Cardiac muscle cell (in vitro differentiated cells and primary cell): ENCODE measurements around the gene RPS6KA6. TPM values are rescaled to one million over a fixed set of nuclear protein-coding genes. Genes with fewer than 3 reads are reported as not detected.

Experiments used
- DNase-seq, 2 donors: peaks; one replicate each; pipeline versions ENCODE4 v3.0.0 to v3.0.0-alpha.2; 2010 to 2017; ENCODE audit warnings: low read depth in 1 of 2, low spot score in 1 of 2
- H3K27ac ChIP-seq: fragments of 200-600 bp; sonication (generic); 2 replicates; pipeline ENCODE4 v1.5.1; 2016
- H3K27me3 ChIP-seq: fragments of 200-600 bp; sonication (generic); 2 replicates; pipeline ENCODE4 v1.6.0; 2016; ENCODE audit warnings: control low read depth
- H3K36me3 ChIP-seq: fragments of 200-600 bp; sonication (generic); 2 replicates; pipeline ENCODE4 v1.5.1; 2016; ENCODE audit warnings: control low read depth
- H3K4me1 ChIP-seq: fragments of 200-600 bp; sonication (generic); 2 replicates; pipeline ENCODE4 v1.8.1; 2017; ENCODE audit warnings: low read depth, mild to moderate bottlenecking, mixed run types
- H3K4me3 ChIP-seq: fragments of 200-600 bp; sonication (generic); 2 replicates; pipeline ENCODE4 v1.5.1; 2016; ENCODE audit warnings: mild to moderate bottlenecking
- H3K9me3 ChIP-seq: fragments of 200-600 bp; sonication (generic); 2 replicates; pipeline ENCODE4 v1.5.1; 2017; ENCODE audit warnings: low read depth, mild to moderate bottlenecking, control low read depth
- CTCF ChIP-seq: IDR thresholded peaks from 2 replicates; pipeline ENCODE4 v1.5.1; 2012; ENCODE audit warnings: low read depth, mild to moderate bottlenecking, low read length
- polyA plus RNA-seq: library from polyadenylated mRNA; unstranded; fragments of >200 nt; fragmentation: Nextera tagmentation; extraction: Ambion mirVana; gene quantifications from 2 replicates; pipeline ENCODE4 v1.2.1, GENCODE V29; 2016
- total RNA-seq: library from RNA; depleted of rRNA; stranded (reverse); fragments of >200 nt; gene quantifications from 2 replicates; pipeline ENCODE4 v1.2.3, GENCODE V29; 2016

Gene RPS6KA6
- total RNA-seq (3.3 and 3.8 TPM in 2 replicates), polyA plus RNA-seq (1.4 and 4.0 TPM in 2 replicates)

- no peak within 1 kb of the TSS for H3K27ac ChIP-seq
- H3K36me3 ChIP-seq, result no peaks in the 10 kb centered on the region
- H3K27me3 ChIP-seq, result no peaks in the 10 kb centered on the region
- peaks cover under 1% of the 10 kb centered on the region for H3K4me1 ChIP-seq
- peak within 1 kb of the TSS; percentile 89 for H3K4me3 ChIP-seq
- TF ChIP-seq CTCF, result no peak
- DNase-seq, result peak in 1 of 2 donors; percentile 40
- no peaks in the 10 kb centered on the region for H3K9me3 ChIP-seq
These were observed at the start of gene RPS6KA6 for GRCh38 chrX:84187533-84188319. RPS6KA6 (minus strand) TSS chrX:84188199; CDS start chrX:84187899, 300 bp downstream.

DNA sequence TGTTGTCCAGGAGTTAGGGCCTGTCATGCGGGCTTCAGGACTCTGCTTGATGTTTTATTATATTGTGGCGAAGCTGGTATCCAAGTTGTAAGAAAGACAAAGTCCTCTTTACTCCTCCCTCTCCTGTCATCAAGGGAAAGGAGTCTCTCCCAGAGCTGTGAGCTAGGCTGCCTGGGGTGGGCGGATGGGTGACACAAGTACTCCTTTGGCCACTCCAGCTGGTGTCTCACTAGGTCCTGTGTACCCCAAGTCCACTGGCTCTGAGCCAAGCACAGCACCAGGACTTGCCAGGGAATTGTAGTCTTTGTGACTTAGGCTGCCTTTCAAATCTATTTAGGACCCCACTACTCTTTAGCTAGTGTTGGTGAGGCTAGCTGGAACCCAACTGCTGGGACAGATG, 36.7 kb upstream of the RPS6KA6 start:
- Histone ChIP-seq H3K9me3 (no peaks in the 10 kb centered on the region), H3K4me3 (no peak overlapping the region), H3K36me3 (no peaks in the 10 kb centered on the region), H3K27ac (no peak overlapping the region), H3K4me1 (no peaks in the 10 kb centered on the region), H3K27me3 (no peaks in the 10 kb centered on the region)
- DNase-seq, result no peak
- no peak for TF ChIP-seq CTCF

DNA sequence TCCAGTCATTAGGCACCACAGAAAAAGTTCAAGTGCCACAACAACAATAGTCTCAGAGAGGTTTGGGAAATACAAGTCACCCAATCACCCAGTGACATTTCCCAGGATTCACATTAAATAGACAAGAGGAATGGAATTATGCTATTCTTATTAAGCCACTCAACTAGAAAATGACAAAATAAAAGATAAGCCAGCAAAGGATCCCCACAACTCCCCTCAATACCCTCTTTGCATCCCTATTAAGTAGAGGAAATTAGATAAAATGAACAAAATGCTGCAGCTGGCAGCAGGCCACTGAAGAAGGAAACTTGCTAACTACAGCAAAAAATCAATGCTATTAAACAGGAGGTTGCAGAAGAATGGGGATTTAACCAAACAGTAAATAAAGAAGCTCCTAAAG, 35.3 kb upstream of the RPS6KA6 start:
- Histone ChIP-seq H3K27ac (no peak overlapping the region), H3K4me1 (no peaks in the 10 kb centered on the region), H3K27me3 (no peaks in the 10 kb centered on the region), H3K36me3 (no peaks in the 10 kb centered on the region), H3K9me3 (no peaks in the 10 kb centered on the region), H3K4me3 (no peak overlapping the region)
- no peak for TF ChIP-seq CTCF
- no peak for DNase-seq

DNA sequence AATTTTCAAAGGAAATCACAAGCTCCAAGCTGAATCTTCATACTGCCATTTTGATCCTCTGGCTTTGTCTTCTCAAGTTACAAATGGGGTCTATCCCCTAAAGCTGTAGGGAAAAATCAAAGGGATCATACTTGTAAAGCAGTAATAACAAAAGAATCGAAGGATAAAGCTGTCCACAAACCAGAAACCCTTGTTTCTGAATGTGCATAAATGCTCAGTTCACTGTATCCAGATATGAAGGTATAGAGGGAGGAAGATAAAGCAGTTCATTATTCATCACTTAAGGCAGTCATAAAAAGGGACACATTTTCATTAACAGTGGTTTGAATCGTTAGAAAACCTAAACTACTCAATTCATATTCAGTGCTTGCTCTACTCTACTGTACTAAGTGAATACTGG, 33.2 kb upstream of the RPS6KA6 start:
- no peak for TF ChIP-seq CTCF

DNA sequence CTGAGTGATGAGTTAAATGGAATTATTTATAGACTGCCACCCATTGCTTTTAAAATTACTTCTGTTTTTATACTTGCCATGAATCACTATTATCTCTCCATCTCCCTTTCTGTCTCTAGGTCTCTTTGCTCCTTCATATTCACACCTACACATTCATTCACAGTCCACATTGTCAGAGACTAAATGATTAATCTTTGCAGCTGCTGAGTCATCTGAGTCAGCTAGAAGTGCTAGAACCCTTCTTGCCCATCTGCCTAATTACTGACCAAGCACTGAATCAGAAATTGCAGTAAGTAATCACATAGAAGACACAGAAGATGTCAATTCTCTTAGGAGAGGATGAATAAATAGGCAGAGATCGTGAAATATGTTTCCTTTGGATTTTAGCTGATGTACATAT, 31.6 kb upstream of the RPS6KA6 start:
- no peak for DNase-seq
- H3K27ac ChIP-seq, result no peak overlapping the region
- H3K9me3 ChIP-seq, result no peaks in the 10 kb centered on the region
- no peaks in the 10 kb centered on the region for H3K4me1 ChIP-seq
- no peaks in the 10 kb centered on the region for H3K27me3 ChIP-seq
- no peak for TF ChIP-seq CTCF
- no peak overlapping the region for H3K4me3 ChIP-seq
- H3K36me3 ChIP-seq, result no peaks in the 10 kb centered on the region

More for the DNA sequence above, 33.2 kb upstream of the RPS6KA6 start:
- H3K27me3 ChIP-seq, result no peaks in the 10 kb centered on the region
- no peaks in the 10 kb centered on the region for H3K36me3 ChIP-seq
- H3K27ac ChIP-seq, result no peak overlapping the region
- DNase-seq, result no peak
- H3K9me3 ChIP-seq, result no peaks in the 10 kb centered on the region
- no peak overlapping the region for H3K4me3 ChIP-seq
- H3K4me1 ChIP-seq, result no peaks in the 10 kb centered on the region
